ENCODE measurements around the gene ASIC2. TPM values are rescaled to one million over a fixed set of nuclear protein-coding genes. Genes with fewer than 3 reads are reported as not detected.
"Not testable (repeated sequence)": the region's sequence is repeated elsewhere in the genome, so short reads cannot be mapped to it uniquely, and the experiment has no call there.

The ASIC2 gene
- total RNA-seq, 1 experiment from 2014 or later, result not detected

GRCh38 chr17:32987453-32987805 lies 305.7 kb downstream of the ASIC2 start:
- H3K79me2 ChIP-seq (ENCODE audit: insufficient read depth, low read length); H4K20me1 ChIP-seq (ENCODE audit: insufficient read depth); H2AFZ ChIP-seq (ENCODE audit: low read depth, low read length, poor library complexity, severe bottlenecking); H3K4me2 ChIP-seq (ENCODE audit: low read length); DNase-seq (ENCODE audit: low read depth, low spot score); H3K9ac ChIP-seq (ENCODE audit: low read length); H3K4me3 ChIP-seq (replicated peaks in 1 of 2; ENCODE audit: low read depth in 1 of 2, low read length in 2 of 2); H3K27ac ChIP-seq (ENCODE audit: low read depth, low read length); BruUV-seq (replicated peaks); H3K9me2 ChIP-seq (ENCODE audit: insufficient read depth); H3K36me3 ChIP-seq (ENCODE audit: control insufficient read depth in 1 of 2, insufficient read depth in 2 of 2, low read length in 2 of 2); RAD21 ChIA-PET (ENCODE audit: low non-redundant PET in 1 of 2, low total read pairs in 2 of 2, uncharacterized antibody in 2 of 2, unreplicated experiment in 2 of 2); H3K9me3 ChIP-seq (ENCODE audit: control insufficient read depth in 1 of 2, insufficient read depth in 1 of 2, low read depth in 1 of 2, low read length in 2 of 2); intact Hi-C loops (cut with micrococcal nuclease); H3K4me1 ChIP-seq (ENCODE audit: control insufficient read depth in 1 of 2, insufficient read depth in 2 of 2, low read length in 2 of 2); ATAC-seq; H3K27me3 ChIP-seq (ENCODE audit: insufficient read depth, low read length): not testable (repeated sequence)
- POLR2A ChIA-PET, result interaction anchor here (1.3 kb wide), 1 partner anchor 11 kb away, joined by 3 read pairs; no protein-coding TSS in a partner anchor
- CTCF ChIA-PET, result interaction anchor here (2.6 kb wide), 1 partner anchor 11 kb away, joined by 10 read pairs; no protein-coding TSS in a partner anchor

GRCh38 chr17:32985050-32985756 lies 307.9 kb downstream of the ASIC2 start:
- no peak for TF ChIP-seq EZH2phosphoT487 (IDR thresholded peaks at IDR 0.05; ENCODE audit: borderline replicate concordance)
- TF ChIP-seq TCF7L2 (IDR thresholded peaks at IDR 0.05; ENCODE audit: borderline replicate concordance, extremely low read depth, insufficient read depth, insufficient read length), result no peak
- TF ChIP-seq YY1 (IDR thresholded peaks at IDR 0.05; ENCODE audit: extremely low read depth, insufficient replicate concordance, low read depth, low read length), result no peak
- no peak for TF ChIP-seq SIN3A (IDR thresholded peaks at IDR 0.05; ENCODE audit: low read depth)
- no peak for TF ChIP-seq EZH2 (IDR thresholded peaks at IDR 0.05)
- TF ChIP-seq JUND (IDR thresholded peaks at IDR 0.05), result no peak
- no peak for TF ChIP-seq ZBTB33 (IDR thresholded peaks at IDR 0.05; ENCODE audit: extremely low read depth, insufficient replicate concordance, low read length)
- no peak for TF ChIP-seq ZFX (IDR thresholded peaks at IDR 0.05)
- no peak for TF ChIP-seq POLR2A (IDR thresholded peaks at IDR 0.05; ENCODE audit: borderline replicate concordance, extremely low read depth, insufficient read depth, insufficient read length)
- TF ChIP-seq EGR1 (IDR thresholded peaks at IDR 0.05; ENCODE audit: low read depth), result no peak
- TF ChIP-seq REST (IDR thresholded peaks at IDR 0.05; ENCODE audit: low read depth), result no peak
- H3K79me2 ChIP-seq (ENCODE audit: insufficient read depth, low read length), result no peaks in the 10 kb centered on the region
- DNase-seq (ENCODE audit: low read depth, low spot score), result no peak
- H3K4me3 ChIP-seq (replicated peaks in 1 of 2; ENCODE audit: low read depth in 1 of 2, low read length in 2 of 2), result no peak overlapping the region
- ChIA-PET CTCF (interaction anchor here (1.3 kb wide), 1 partner anchor 202 kb away, joined by 4 read pairs; no protein-coding TSS in a partner anchor), POLR2A (interaction anchor here (1.0 kb wide), 1 partner anchor 13 kb away, joined by 3 read pairs; no protein-coding TSS in a partner anchor), RAD21 (ENCODE audit: low non-redundant PET in 1 of 2, low total read pairs in 2 of 2, uncharacterized antibody in 2 of 2, unreplicated experiment in 2 of 2) (interaction anchor here in 1 of 2 experiments (1.5 kb wide), 1 partner anchor 202 kb away, joined by 3 read pairs; no protein-coding TSS in a partner anchor)
- intact Hi-C loops (cut with micrococcal nuclease), result no loop called here
- no peak overlapping the region for H3K27ac ChIP-seq (ENCODE audit: low read depth, low read length)
- no peaks in the 10 kb centered on the region for H3K4me1 ChIP-seq (ENCODE audit: control insufficient read depth in 1 of 2, insufficient read depth in 2 of 2, low read length in 2 of 2)
- no peak overlapping the region for H3K4me2 ChIP-seq (ENCODE audit: low read length)
- no peaks in the 10 kb centered on the region for H3K9me2 ChIP-seq (ENCODE audit: insufficient read depth)
- H3K9me3 ChIP-seq (ENCODE audit: control insufficient read depth in 1 of 2, insufficient read depth in 1 of 2, low read depth in 1 of 2, low read length in 2 of 2), result 0 out of 4 replicates have a peak, but pooled peaks cover 0 to 4% of the 10 kb centered on the region in 2 experiments
- BruUV-seq (replicated peaks), result no TSS peak
- H3K9ac ChIP-seq (ENCODE audit: low read length), result no peak overlapping the region
- H2AFZ ChIP-seq (ENCODE audit: low read depth, low read length, poor library complexity, severe bottlenecking), result no peak overlapping the region
- no peaks in the 10 kb centered on the region for H3K36me3 ChIP-seq (ENCODE audit: control insufficient read depth in 1 of 2, insufficient read depth in 2 of 2, low read length in 2 of 2)
- ATAC-seq, result no peak
- no peaks in the 10 kb centered on the region for H4K20me1 ChIP-seq (ENCODE audit: insufficient read depth)
- no peaks in the 10 kb centered on the region for H3K27me3 ChIP-seq (ENCODE audit: insufficient read depth, low read length)
